Memory B cell (primary cell): ENCODE measurements around the gene WDR43.
A peak's percentile ranks its signal among the peaks of the same experiment; 100 is the strongest.
"Not testable (repeated sequence)": the region's sequence is repeated elsewhere in the genome, so short reads cannot be mapped to it uniquely, and the experiment has no call there.

Experiments
- ATAC-seq: fragments of 150-1000 bp; cut with Tn5 transposase; 2 replicates; pipeline ENCODE4 v1.10.0; 2021; ENCODE audit warnings: low read depth, mild to moderate bottlenecking, moderate library complexity
- DNase-seq, 2 donors: peaks; one replicate each; pipeline ENCODE4 v3.0.0; 2022; ENCODE audit warnings: low spot score in 2 of 2
- H3K27ac Mint-ChIP-seq: one replicate; pipeline ENCODE4 v1.8.0; 2022; ENCODE audit warnings: mild to moderate bottlenecking, moderate library complexity, mixed read lengths
- H3K27me3 Mint-ChIP-seq: one replicate; pipeline ENCODE4 v1.8.0; 2022; ENCODE audit warnings: mixed read lengths
- H3K36me3 Mint-ChIP-seq: one replicate; pipeline ENCODE4 v1.8.0; 2022; ENCODE audit warnings: mild to moderate bottlenecking, mixed read lengths
- H3K4me1 Mint-ChIP-seq: one replicate; pipeline ENCODE4 v1.8.0; 2022; ENCODE audit warnings: mixed read lengths
- H3K4me3 Mint-ChIP-seq: one replicate; pipeline ENCODE4 v1.8.0; 2022; ENCODE audit warnings: mild to moderate bottlenecking, moderate library complexity, mixed read lengths
- H3K9me3 Mint-ChIP-seq: one replicate; pipeline ENCODE4 v1.8.0; 2022; ENCODE audit warnings: mixed read lengths

WDR43 gene

GRCh38 chr2:28958689-28959088, 64.2 kb downstream of the WDR43 start:
- no peaks in the 10 kb centered on the region for H3K36me3 Mint-ChIP-seq

GRCh38 chr2:28960401-28960800, 65.9 kb downstream of the WDR43 start:
- H3K27me3 Mint-ChIP-seq = peaks cover 4% of the 10 kb centered on the region
- peaks cover 2% of the 10 kb centered on the region for H3K36me3 Mint-ChIP-seq
- no peak for ATAC-seq
- no peak overlapping the region for H3K4me3 Mint-ChIP-seq
- H3K4me1 Mint-ChIP-seq = peaks cover 2% of the 10 kb centered on the region
- DNase-seq = no peak
- H3K27ac Mint-ChIP-seq = no peak overlapping the region
- peaks cover 2% of the 10 kb centered on the region for H3K9me3 Mint-ChIP-seq

More at GRCh38 chr2:28958689-28959088, 64.2 kb downstream of the WDR43 start:
- DNase-seq = peak in 1 of 2 donors; percentile 32
- no peak overlapping the region for H3K4me3 Mint-ChIP-seq
- ATAC-seq = peak; percentile 35
- no peak overlapping the region for H3K27ac Mint-ChIP-seq
- H3K4me1 Mint-ChIP-seq = peaks cover 2% of the 10 kb centered on the region
- H3K27me3 Mint-ChIP-seq = peaks cover 2% of the 10 kb centered on the region
- H3K9me3 Mint-ChIP-seq = no peaks in the 10 kb centered on the region

GRCh38 chr2:28962505-28962904, 68.0 kb downstream of the WDR43 start:
- Mint-ChIP-seq H3K27me3 (peaks cover 4% of the 10 kb centered on the region), H3K27ac (no peak overlapping the region), H3K36me3 (peaks cover 2% of the 10 kb centered on the region), H3K4me3 (no peak overlapping the region), H3K4me1 (peaks cover 2% of the 10 kb centered on the region), H3K9me3 (peaks cover 2% of the 10 kb centered on the region)
- no peak for ATAC-seq
- no peak for DNase-seq

GRCh38 chr2:28970464-28971160, 76.1 kb downstream of the WDR43 start:
- no peak overlapping the region for H3K27ac Mint-ChIP-seq
- ATAC-seq (no peak), DNase-seq (no peak)
- H3K9me3 Mint-ChIP-seq = peaks cover 1% of the 10 kb centered on the region
- H3K4me3 Mint-ChIP-seq = no peak overlapping the region
- no peaks in the 10 kb centered on the region for H3K36me3 Mint-ChIP-seq
- peaks cover 8% of the 10 kb centered on the region for H3K27me3 Mint-ChIP-seq
- H3K4me1 Mint-ChIP-seq = no peaks in the 10 kb centered on the region

GRCh38 chr2:28972778-28973335, 78.4 kb downstream of the WDR43 start:
- peak; percentile 29 for ATAC-seq
- no peak overlapping the region for H3K27ac Mint-ChIP-seq

GRCh38 chr2:28974252-28974651, 79.8 kb downstream of the WDR43 start:
- no peak for ATAC-seq
- no peak overlapping the region for H3K4me3 Mint-ChIP-seq
- H3K4me1 Mint-ChIP-seq = no peaks in the 10 kb centered on the region
- H3K27me3 Mint-ChIP-seq = peaks cover 8% of the 10 kb centered on the region
- no peak for DNase-seq
- H3K9me3 Mint-ChIP-seq = peaks cover 1% of the 10 kb centered on the region
- no peaks in the 10 kb centered on the region for H3K36me3 Mint-ChIP-seq
- H3K27ac Mint-ChIP-seq = no peak overlapping the region

More at GRCh38 chr2:28972778-28973335, 78.4 kb downstream of the WDR43 start:
- H3K9me3 Mint-ChIP-seq = peaks cover 1% of the 10 kb centered on the region
- DNase-seq = no peak
- no peaks in the 10 kb centered on the region for H3K36me3 Mint-ChIP-seq
- H3K4me3 Mint-ChIP-seq = no peak overlapping the region
- H3K27me3 Mint-ChIP-seq = peaks cover 12% of the 10 kb centered on the region
- H3K4me1 Mint-ChIP-seq = no peaks in the 10 kb centered on the region

GRCh38 chr2:28975671-28976070, 81.2 kb downstream of the WDR43 start:
- Mint-ChIP-seq H3K4me3 (no peak overlapping the region), H3K36me3 (no peaks in the 10 kb centered on the region), H3K27me3 (peaks cover 8% of the 10 kb centered on the region), H3K9me3 (peaks cover 1% of the 10 kb centered on the region), H3K4me1 (no peaks in the 10 kb centered on the region), H3K27ac (no peak overlapping the region)
- no peak for DNase-seq
- no peak for ATAC-seq

GRCh38 chr2:28976584-28976983, 82.1 kb downstream of the WDR43 start:
- no peaks in the 10 kb centered on the region for H3K36me3 Mint-ChIP-seq
- H3K9me3 Mint-ChIP-seq = peaks cover 1% of the 10 kb centered on the region
- no peak for DNase-seq
- no peak overlapping the region for H3K27ac Mint-ChIP-seq
- no peak overlapping the region for H3K4me3 Mint-ChIP-seq
- peaks cover 8% of the 10 kb centered on the region for H3K27me3 Mint-ChIP-seq
- ATAC-seq = no peak
- H3K4me1 Mint-ChIP-seq = no peaks in the 10 kb centered on the region

GRCh38 chr2:28977176-28977875, 82.9 kb downstream of the WDR43 start:
- ATAC-seq = no peak
- Mint-ChIP-seq H3K9me3 (peaks cover 1% of the 10 kb centered on the region), H3K36me3 (no peaks in the 10 kb centered on the region), H3K27me3 (peaks cover 8% of the 10 kb centered on the region), H3K4me3 (no peak overlapping the region), H3K4me1 (no peaks in the 10 kb centered on the region), H3K27ac (no peak overlapping the region)
- DNase-seq = no peak

GRCh38 chr2:28978001-28978400, 83.5 kb downstream of the WDR43 start:
- not testable (repeated sequence) for DNase-seq, H3K4me3 Mint-ChIP-seq, H3K4me1 Mint-ChIP-seq, H3K27ac Mint-ChIP-seq, H3K9me3 Mint-ChIP-seq, H3K27me3 Mint-ChIP-seq, H3K36me3 Mint-ChIP-seq, ATAC-seq

- H3K4me1 Mint-ChIP-seq = no peaks in the 10 kb centered on the region
- H3K9me3 Mint-ChIP-seq = no peaks in the 10 kb centered on the region
- no peak overlapping the region for H3K27ac Mint-ChIP-seq
- no peak for ATAC-seq
- H3K27me3 Mint-ChIP-seq = peaks cover 4% of the 10 kb centered on the region
- H3K36me3 Mint-ChIP-seq = no peaks in the 10 kb centered on the region
- no peak for DNase-seq
- no peak overlapping the region for H3K4me3 Mint-ChIP-seq
Measured at GRCh38 chr2:28978606-28979005, 84.1 kb downstream of the WDR43 start.

GRCh38 chr2:28979041-28979440, 84.6 kb downstream of the WDR43 start:
- DNase-seq (no peak), ATAC-seq (no peak)
- no peaks in the 10 kb centered on the region for H3K36me3 Mint-ChIP-seq
- H3K4me1 Mint-ChIP-seq = no peaks in the 10 kb centered on the region
- H3K27me3 Mint-ChIP-seq = peaks cover 4% of the 10 kb centered on the region
- H3K27ac Mint-ChIP-seq = no peak overlapping the region
- H3K9me3 Mint-ChIP-seq = no peaks in the 10 kb centered on the region
- no peak overlapping the region for H3K4me3 Mint-ChIP-seq

- H3K4me3 Mint-ChIP-seq = no peak overlapping the region
Measured at GRCh38 chr2:28979576-28980366, 85.3 kb downstream of the WDR43 start.

More at GRCh38 chr2:28979576-28980366, 85.3 kb downstream of the WDR43 start:
- peaks cover 4% of the 10 kb centered on the region for H3K27me3 Mint-ChIP-seq
- H3K9me3 Mint-ChIP-seq = no peaks in the 10 kb centered on the region
- no peaks in the 10 kb centered on the region for H3K4me1 Mint-ChIP-seq
- no peak overlapping the region for H3K27ac Mint-ChIP-seq
- ATAC-seq (no peak), DNase-seq (no peak)
- no peaks in the 10 kb centered on the region for H3K36me3 Mint-ChIP-seq
